Activated CD8-positive, alpha-beta memory T cell treated with anti-CD3 and anti-CD28 coated beads for 1 hour (primary cell): Measurements from ENCODE around the gene CCDC187.

Experiments used
- DNase-seq, 2 donors: peaks; one replicate each; pipeline ENCODE4 v3.0.0-alpha.2; 2020; ENCODE audit warnings: low read depth in 1 of 2; ENCODE audit errors: extremely low read depth in 1 of 2

Gene CCDC187

DNA sequence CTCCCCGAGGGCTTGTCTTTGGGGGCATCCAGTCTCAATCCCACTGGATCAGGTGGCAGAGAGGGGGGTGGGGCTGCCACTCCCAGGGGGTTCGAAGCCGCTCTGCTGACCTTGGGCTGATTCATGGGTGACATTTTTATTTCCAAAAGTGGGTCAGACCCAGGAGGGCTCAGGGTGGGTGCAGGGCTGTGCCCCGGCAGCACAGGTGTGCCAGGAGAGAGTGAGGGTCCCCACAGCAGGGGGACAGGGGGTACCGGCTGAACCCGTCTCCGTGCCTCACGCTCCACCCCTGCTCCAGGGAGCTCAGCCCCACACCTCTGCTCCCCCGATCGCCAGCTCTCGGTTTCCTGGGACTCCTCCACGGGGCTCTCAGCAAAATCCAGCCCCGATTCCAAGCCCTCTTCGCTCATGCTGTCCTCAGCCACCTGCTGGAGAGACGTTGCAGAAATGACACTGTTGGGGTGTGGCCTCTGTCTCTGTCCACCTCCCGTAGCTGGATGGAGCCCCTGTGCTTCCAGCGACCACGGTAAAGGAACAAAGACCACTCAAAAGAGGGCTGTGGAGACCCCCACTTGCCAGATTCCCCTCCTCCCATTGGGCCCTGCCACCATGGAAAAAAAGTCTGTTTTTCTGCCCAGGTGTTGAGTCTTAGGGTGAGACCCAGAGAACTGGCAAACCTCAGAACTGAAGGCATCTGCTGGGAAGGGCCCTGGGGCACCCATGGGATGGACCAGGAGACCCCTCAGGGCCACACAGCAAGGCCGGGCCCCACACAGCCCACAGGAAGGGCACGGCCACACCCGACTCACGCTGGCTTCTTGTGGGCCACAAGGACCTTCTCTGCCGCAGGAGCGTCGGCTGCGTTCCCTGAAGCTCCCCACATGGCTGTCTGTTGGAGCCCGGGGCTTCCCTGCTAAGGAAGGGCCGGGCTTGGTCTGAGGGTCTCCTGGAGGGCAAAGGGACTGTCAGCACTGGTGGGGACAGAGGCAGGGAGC, 47.7 kb downstream of the CCDC187 start:
- DNase-seq, result no peak

DNA sequence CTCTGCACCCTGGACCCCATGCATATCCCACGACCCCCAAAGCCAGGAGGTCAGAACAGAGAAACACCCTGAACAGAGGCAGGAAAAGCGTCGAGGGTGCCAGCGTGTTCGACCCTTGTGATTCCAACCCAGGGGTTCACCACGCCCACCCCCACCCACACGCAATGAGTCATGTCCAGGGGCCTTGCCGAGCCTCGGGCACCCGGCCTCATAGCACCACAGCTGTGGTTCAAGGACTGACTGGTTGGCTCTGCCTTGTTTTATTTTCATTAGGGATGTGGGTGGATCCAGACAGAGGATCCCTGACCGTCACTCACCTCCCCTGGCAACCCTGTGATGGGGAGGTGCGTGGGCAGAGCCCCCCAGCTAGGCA, 48.7 kb downstream of the CCDC187 start:
- no peak for DNase-seq

DNA sequence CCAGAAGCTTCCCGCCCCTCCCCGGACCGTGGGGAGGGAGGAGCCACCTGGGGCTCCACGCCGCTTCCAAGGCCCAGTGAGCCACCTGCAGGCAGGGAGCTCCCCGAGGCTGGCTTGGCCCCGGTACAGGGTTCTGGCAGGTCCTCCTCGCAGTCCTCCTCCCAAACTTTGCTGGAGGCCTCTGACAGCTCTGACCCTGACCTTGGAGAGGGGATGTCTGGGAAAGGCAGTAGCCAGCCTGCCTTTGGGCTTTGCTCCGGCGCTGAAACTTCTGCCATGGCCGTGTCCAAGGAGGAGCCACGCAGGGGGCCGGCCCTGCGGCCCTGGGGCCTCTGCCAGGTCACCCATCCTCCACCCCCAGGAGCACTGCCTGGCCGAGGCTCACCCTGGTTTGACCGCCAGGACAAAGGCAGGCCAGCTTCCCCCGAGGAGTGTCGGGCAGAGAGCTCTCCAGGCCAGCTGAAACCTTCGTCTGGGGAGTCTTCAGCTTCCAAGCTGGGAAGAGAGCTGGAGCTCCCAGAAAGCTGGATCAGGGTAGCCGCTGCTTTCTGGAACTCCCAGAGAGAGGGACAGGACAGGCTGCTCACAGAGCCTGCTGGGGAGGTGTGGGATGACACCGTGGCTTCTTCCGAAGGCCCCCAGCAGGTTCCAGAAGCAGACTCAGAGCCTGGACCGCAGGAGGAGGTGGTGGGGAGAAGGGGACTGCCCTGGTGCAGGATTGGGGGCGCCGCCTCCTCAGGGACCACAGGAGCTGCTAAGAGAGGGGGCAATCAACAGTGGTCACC, 49.3 kb downstream of the CCDC187 start:
- DNase-seq, result no peak

DNA sequence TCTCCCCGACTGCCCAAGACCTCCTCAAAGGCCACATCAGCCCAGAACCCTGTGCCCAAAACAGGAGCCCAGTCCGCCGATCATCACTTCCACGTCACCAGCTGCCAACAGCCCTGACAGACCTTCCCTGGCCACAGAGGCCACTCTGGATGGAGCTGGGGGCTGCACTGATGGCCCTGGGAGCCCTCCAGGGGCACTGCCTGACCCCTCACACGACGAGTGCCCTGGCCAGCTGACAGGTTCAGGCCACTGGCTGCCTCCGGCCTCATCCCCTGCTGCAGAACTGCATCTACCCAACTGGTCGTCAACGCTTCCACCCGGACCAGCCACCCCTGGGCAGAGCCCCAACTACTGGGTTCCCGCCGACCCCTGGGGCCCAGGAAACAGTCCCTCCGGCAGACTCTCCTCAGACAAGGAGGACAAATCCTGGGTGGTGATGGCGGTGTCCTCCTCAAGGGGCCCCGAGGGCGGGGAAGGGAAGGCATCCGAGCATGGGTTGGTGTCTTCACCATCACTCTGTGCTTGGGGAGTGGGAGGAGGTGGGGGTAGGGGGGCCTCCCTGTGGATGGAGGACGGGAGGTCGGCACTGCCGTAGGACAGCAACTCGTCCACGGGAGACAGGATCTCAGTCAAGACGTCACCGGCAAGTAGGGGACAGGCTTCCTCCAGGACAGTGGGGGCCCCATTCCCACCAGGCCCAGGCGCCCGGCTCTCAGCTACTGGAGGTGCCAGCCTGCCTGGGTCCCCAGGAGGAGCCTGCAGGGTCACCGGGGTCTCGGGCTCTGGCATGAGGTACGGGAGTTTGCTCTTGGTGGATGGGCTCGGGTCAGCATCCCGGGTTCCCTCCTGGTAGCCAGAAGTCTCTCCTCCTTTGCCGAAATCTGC, 50.4 kb downstream of the CCDC187 start:
- no peak for DNase-seq

DNA sequence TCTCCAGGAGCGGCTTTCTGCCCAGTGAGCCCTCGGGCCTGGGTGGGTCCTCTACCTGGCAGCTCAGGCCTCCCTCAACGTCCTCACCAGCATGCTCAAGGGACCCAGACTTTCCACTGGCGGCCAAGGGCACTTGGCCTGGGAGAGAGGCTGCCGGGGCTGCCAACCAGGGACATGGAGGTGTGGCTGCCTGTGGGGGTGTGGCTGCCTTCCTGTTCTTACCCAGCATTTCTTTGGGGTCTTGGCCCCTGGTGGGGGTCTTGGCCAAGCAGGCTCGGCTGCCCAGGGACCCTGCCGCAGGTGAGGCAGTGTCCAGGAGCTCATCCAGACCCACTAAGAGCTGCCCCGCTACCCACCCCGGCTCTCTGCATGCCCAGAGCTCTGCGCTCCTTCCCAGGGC, 51.0 kb downstream of the CCDC187 start:
- DNase-seq, result no peak

DNA sequence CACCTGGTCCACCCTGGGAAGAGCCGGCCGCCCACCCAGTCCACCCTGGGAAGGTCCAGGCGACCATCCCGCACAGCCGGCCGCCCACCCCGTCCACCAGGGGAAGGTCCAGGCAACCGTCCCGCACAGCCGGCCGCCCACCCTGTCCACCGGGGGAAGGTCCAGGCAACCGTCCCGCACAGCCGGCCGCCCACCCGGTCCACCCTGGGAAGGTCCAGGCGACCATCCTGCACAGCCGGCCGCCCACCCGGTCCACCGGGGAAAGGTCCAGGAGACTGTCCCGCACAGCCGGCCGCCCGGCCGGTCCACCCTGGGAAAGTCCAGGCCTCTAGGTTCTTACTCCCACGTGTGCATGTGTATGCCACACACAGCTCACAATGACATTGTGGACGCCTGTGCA, 51.6 kb downstream of the CCDC187 start:
- no peak for DNase-seq

DNA sequence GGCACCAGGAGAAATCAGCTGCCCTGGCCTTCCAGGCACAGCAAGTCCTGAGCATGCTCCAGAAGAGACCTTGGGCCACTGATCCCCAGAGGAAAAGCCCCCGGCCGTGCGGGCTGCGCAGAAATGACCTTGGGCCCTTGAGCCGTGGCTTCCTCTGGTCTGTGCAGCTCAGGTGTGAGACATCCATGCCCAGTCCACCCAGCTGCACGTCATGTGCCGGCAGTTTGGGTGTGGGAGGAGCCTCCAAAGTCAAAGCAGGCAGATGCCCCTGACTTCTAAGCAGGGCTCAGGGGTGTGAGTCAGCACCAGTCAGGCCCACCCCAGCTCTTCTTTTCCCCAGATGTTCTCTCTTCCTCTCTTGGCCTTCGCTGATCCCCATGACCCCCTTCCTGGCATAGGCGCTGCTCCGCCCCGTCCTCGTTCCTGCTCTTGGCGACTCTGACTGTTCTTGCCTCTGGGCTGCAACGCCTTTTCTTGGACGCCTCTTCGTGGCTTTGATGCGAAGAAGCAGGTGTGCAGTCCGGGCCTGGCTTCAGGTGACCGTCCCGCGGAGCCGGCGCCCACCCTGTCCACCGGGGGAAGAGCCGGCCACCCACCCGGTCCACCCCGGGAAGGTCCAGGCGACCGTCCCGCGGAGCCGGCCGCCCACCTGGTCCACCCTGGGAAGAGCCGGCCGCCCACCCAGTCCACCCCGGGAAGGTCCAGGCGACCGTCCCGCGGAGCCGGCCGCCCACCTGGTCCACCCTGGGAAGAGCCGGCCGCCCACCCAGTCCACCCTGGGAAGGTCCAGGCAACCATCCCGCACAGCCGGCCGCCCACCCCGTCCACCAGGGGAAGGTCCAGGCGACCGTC, 52.4 kb downstream of the CCDC187 start:
- no peak for DNase-seq

DNA sequence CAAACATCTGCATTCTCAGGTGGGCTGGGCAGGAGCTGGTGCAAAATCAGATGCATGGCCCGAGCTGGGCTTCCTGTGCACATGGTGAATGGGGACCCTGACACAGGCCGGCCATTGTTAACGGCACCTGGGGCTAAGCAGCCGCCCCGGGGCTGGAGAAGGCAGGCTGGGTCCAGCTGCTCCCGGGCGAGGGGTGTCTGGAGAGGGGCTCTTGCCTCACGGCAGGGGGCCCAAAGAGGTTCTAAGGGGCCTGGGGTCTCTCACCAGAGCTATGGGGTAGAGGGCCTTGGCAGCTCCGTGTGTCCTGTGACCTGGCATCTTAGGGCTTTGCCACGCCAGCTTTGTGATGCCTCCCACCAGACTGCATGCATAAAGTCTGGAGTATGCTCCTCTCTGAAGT, 53.2 kb downstream of the CCDC187 start:
- DNase-seq, result no peak

DNA sequence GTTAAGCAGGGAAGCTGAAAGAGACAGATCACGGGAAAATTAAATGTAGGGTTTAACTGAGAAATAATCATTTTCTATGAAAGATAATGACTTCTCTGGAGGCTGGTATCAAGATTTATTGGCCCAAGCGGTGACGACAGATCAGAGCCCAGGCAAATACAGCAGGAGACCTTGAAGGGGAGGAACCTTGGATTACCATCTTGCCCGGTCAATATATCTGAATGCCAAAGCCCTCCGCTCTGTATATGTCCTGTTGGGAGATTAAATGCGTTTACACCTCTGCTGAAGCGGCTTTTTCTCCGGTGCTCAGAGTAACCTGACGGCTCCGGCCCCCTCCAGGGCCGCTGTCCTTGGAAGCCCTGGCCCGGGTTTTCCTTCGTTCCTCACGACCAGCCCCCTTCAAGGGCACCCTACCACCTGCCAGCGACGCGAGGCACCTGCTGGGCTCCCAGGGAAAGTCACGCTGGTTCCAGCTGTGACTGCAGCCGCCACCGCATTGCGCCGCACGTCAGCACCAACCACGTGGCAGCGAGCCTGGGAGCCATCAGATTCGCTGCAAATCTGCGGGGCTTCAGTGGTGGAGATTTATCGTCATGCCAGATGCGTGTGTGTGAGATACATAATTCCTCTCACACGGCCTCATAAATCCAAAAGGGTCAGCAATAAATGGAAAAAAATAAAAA, 53.9 kb downstream of the CCDC187 start:
- DNase-seq, result no peak

DNA sequence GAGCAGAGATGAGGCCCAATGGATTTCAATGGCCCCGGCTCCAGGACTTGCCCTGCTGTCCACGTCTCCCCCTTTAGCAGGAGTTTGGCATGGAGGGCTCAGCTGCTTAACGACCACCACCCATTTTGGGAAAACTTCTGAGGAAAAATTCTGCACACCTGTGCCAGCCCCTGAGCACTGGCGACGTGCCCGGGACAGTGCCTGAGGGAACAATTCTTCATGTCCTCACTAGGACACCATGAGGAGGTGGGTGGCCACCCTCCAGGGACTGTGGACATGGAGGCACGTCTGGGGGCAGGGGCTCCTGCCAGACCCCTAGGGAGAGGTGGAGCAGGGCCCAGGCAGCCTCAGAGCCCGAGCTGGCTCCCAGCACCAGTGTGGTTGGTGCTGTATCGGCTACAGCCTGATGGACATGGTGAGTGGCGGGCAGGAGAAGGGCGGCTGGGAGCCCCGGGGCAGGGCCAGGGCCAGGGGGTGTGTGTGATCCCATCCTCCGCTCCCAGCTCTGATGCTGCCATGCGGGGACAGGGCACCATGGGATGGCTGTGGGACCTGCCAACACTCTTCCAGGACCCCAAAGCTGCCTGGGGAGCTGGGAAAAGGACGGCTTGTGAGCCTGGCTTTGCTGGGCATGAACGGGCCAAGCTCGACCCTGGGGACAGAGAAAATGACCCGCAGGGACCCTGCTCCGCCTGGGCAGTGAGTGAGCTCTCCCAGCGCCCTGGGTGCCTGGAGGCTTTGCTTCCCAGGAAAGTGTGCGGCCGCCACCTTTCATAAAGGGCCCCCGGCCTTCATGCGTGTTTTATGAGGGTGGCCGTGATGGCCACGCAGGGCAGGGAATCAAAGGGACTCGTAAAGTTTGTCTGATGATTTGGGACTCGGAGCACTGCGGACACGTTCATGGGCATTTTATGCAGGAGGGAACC, 54.7 kb downstream of the CCDC187 start:
- no peak for DNase-seq

DNA sequence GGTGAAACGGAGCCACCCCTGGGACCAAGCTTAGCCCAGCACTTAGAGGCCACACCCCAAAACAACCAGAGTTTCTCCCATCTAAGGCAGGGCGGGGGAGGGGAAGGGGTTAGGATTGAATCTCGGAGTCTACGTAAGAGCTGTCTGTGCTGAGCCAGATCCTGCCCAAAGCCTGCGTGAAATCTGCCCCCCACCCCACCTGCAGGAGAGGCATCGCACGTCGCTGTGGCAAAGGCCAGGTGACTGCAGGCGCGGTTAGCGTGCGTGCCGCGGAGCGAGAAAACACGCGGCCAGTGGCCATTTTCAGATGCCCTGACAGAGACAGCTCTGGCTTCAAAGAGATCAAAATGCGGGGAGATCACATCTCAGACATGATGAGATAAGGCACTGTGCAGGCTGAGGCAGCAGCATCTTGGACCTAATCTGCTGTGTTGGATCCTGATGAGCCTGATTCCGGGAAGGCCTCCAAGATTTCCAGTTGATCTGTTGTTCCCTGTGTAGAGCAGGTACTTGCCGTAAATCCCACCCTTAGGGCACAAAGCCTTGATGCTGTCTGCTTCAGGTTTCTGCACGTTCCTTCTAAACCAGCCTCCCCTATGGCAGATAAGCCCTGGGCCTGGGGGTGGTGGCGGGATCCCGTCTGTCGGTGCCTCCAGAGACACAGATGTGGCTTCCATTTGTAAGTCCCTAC, 55.8 kb downstream of the CCDC187 start:
- DNase-seq, result no peak

DNA sequence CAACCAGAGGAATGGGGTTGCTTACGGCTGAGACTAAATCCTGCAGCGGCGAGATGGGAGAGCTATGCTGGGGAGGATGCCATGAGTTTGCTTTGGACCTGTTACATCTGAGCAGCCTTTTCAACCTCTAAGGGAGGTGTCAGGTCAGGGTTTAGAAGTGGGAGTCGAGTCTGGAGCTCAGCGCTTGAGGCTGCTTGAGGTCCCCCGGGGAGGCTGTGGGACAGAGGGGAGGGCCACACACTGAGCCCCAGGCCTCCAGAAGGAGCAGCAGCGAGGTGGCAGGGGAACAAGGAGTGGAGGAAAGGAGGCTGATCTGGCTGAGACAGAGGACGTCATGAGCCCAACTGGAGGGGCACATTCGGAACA, 56.4 kb downstream of the CCDC187 start:
- DNase-seq, result no peak

DNA sequence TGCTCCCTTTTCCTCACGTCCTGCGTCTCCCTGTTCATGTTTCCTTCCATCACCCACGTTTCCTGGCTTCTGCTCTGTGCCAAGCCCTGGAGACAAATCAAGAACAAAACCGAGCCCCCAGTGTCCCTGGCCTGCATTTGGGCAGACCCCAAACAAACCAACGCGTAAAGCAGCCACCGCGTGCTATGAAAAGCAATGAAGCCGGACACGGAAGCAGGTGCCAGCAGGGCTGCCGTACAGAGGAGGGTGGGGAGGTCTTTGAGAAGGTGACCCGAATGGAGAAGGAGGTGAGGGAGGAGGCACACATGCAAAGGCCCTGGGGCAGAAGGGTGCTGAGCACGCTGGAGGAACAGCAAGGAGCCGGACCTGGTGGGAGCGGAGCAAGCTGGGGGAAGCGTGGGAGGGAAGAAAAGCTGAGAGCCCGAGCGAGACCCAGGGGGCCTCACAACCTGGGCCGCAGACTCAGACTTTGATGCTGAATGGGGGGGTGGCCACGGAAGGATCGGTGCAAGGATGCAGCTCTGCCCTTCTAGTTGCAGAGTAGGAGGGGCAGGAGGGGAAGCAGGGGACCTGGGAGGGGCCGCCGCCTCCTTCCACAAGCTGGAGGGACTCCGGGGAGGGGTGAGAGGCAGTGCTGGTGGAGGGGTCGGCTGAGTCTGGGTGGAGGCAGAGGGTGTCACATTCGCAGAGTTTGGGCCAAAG, 56.9 kb downstream of the CCDC187 start:
- DNase-seq, result no peak

DNA sequence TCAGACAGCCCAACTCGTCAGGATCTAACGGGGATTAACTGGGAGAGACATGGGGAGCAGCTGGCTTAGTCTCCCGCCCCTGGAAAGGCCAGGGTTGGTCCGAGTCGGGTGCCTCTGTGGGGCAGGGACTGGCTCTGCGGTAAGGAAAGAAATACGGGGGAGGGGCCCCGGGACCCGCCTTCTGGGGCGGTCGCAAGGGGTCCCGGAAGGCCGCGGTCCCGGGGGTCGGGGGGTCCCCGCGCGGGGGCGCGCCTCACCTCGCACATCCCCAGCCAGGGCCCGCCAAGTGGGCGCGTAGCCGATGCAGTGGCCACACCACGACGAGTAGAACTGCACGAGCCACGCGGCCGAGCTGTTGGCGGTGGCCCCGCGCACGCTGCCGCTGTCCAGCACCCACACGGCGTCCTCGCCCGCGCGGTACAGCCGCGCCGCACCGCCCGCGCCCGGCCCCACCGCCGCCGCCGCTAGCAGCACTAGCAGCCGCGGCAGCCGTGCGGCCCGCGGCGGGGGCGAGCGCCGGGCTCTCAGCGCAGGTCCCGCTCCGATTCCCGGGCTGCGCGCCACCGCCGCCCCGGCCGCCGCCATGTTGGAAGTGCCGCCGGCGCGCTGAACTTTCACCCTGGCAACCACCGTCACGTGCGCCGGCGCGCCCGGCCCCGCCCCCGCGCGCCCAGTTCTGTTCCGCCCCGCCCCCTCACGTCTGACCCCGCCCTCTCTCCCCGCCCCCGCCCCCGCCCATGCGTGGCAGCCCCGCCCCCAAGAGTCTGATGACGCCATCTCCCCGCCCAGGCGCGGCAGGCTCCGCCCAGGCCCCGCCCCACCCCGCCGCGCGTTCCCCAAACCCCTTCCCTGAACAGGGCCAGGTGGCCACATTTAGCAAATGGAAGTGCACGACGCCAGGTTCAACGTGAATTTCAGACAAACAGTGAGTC, 58.4 kb downstream of the CCDC187 start, which contains the start of gene QSOX2:
Gene QSOX2 (minus strand): TSS at position 594 of the 932 bp plus-strand sequence. CDS start 9 bp downstream, at position 585.
- DNase-seq, result peak; percentile 47 to 82

DNA sequence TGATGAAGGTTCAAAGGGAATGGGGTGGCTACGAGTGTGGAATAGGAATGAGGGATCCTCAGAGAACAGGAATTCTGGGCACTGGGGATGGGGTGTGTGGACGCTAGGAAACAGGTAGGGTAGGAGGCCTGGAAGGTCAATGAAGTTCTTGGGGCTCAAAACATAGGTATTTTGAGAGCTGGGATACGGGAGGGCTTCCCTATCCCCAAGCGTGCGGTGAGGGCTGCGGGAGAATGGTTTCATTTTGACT, 59.0 kb downstream of the CCDC187 start:
- DNase-seq, result no peak
